H1 (cell line): ENCODE results near the gene CENPX. TPM values are rescaled to one million over a fixed set of nuclear protein-coding genes. Genes with fewer than 3 reads are reported as not detected.

ENCODE experiments used
- CTCF ChIA-PET: fragments of 300-600 bp; sonication (Branson Sonifier 250); formaldehyde crosslinking; loops from one replicate; lab custom pipeline; 2021; ENCODE audit not compliant: partially characterized antibody; lab: Charles Lee
- POLR2A ChIA-PET: fragments of 300-600 bp; sonication (Branson Sonifier 250); formaldehyde crosslinking; loops from one replicate; lab custom pipeline; 2021; ENCODE audit warnings: inconsistent platforms; ENCODE audit not compliant: partially characterized antibody; lab: Charles Lee
- DNase-seq, 2 experiments: peaks; one replicate each; pipeline versions ENCODE4 v3.0.0 to v3.0.0-alpha.2; 2010 to 2022; ENCODE audit warnings: low spot score in 2 of 2, low read depth in 1 of 2, mixed read lengths in 1 of 2
- FAIRE-seq: peaks from 2 replicates; lab custom pipeline; 2011; peaks lifted over from hg19 to GRCh38; lab: Jason Lieb, UNC
- H2AFZ ChIP-seq: 2 replicates; pipeline ENCODE4 v1.8.1; 2012; ENCODE audit warnings: low read length, inconsistent platforms
- H2AK5ac ChIP-seq: 2 replicates; pipeline ENCODE4 v1.6.1; 2013; ENCODE audit warnings: low read depth, low read length
- H2BK120ac ChIP-seq: replicated peaks from 2 replicates; pipeline ENCODE3; 2013; ENCODE audit warnings: low read depth, low read length, inconsistent platforms
- H2BK12ac ChIP-seq: 2 replicates; pipeline ENCODE4 v1.6.1; 2013; ENCODE audit warnings: low read depth, low read length
- H2BK15ac ChIP-seq: 2 replicates; pipeline ENCODE4 v1.6.1; 2013; ENCODE audit warnings: low read length
- H2BK20ac ChIP-seq: 2 replicates; pipeline ENCODE4 v1.6.1; 2013; ENCODE audit warnings: low read length
- H2BK5ac ChIP-seq: 2 replicates; pipeline ENCODE4 v1.6.1; 2013; ENCODE audit warnings: low read depth, low read length
- H3K14ac ChIP-seq: 2 replicates; pipeline ENCODE4 v1.6.1; 2013; ENCODE audit warnings: inconsistent platforms; ENCODE audit not compliant: insufficient read length
- H3K18ac ChIP-seq: 2 replicates; pipeline ENCODE4 v1.6.1; 2013; ENCODE audit warnings: low read length; ENCODE audit errors: extremely low read depth
- H3K23ac ChIP-seq: 2 replicates; pipeline ENCODE4 v1.6.1; 2013; ENCODE audit warnings: inconsistent platforms; ENCODE audit not compliant: insufficient read length
- H3K23me2 ChIP-seq: 2 replicates; pipeline ENCODE4 v1.6.1; 2013; ENCODE audit warnings: low read depth, low read length
- H3K27ac ChIP-seq: 2 replicates; pipeline ENCODE4 v1.6.1; 2011; ENCODE audit warnings: low read depth, low read length, inconsistent platforms
- H3K27me3 ChIP-seq, 4 experiments: replicated peaks in 1 of 4; 1 replicate in 1 of 4; 2 replicates in 3 of 4; pipeline versions ENCODE4 v1.6.1 to v1.8.1; 2011 to 2013; ENCODE audit warnings: low read length in 3 of 4, mild to moderate bottlenecking in 3 of 4, inconsistent platforms in 2 of 4, mixed read lengths in 2 of 4, moderate library complexity in 1 of 4; ENCODE audit not compliant: control insufficient read depth in 3 of 4, insufficient read depth in 3 of 4; ENCODE audit errors: extremely low read depth in 1 of 4
- H3K36me3 ChIP-seq, 4 experiments: 2 replicates each; pipeline versions ENCODE4 v1.6.1 to v1.8.1; 2011 to 2013; ENCODE audit warnings: mild to moderate bottlenecking in 4 of 4, low read length in 3 of 4, moderate library complexity in 2 of 4, control low read depth in 1 of 4, inconsistent platforms in 1 of 4; ENCODE audit not compliant: insufficient read depth in 4 of 4, control insufficient read depth in 2 of 4
- H3K4ac ChIP-seq: replicated peaks from 2 replicates; pipeline ENCODE3; 2013; ENCODE audit warnings: low read length, low read depth, mixed read lengths, inconsistent platforms; ENCODE audit not compliant: insufficient read length
- H3K4me1 ChIP-seq, 4 experiments: replicated peaks in 1 of 4; 1 replicate in 1 of 4; 2 replicates in 3 of 4; pipeline versions ENCODE4 v1.6.1 to v1.8.1; 2011 to 2013; ENCODE audit warnings: low read length in 3 of 4, inconsistent platforms in 2 of 4, mixed read lengths in 1 of 4; ENCODE audit not compliant: insufficient read depth in 4 of 4, control insufficient read depth in 3 of 4
- H3K4me2 ChIP-seq, 2 experiments: 2 replicates each; pipeline versions ENCODE4 v1.6.1 to v1.8.1; 2011 to 2013; ENCODE audit warnings: low read depth in 2 of 2, low read length in 2 of 2, control low read depth in 1 of 2, inconsistent platforms in 1 of 2, mild to moderate bottlenecking in 1 of 2; ENCODE audit not compliant: insufficient read depth in 1 of 2
- H3K4me3 ChIP-seq, 4 experiments: fragments of 200-600, 300-600 bp in 1 of 4; sonication (generic), shearing (Covaris generic), sonication (Bioruptor Twin) in 1 of 4; 2 replicates each; pipeline versions ENCODE4 v1.5.1 to v1.8.1; 2011 to 2016; ENCODE audit warnings: low read length in 4 of 4, low read depth in 3 of 4, control low read depth in 2 of 4, inconsistent platforms in 2 of 4, mild to moderate bottlenecking in 2 of 4, mixed read lengths in 1 of 4, moderate library complexity in 1 of 4; ENCODE audit not compliant: insufficient read depth in 2 of 4; ENCODE audit errors: extremely low read depth in 1 of 4
- H3K56ac ChIP-seq: replicated peaks from 2 replicates; pipeline ENCODE3; 2013; ENCODE audit warnings: low read depth, mild to moderate bottlenecking, mixed read lengths, low read length, inconsistent platforms; ENCODE audit not compliant: insufficient read length
- H3K79me1 ChIP-seq: 2 replicates; pipeline ENCODE4 v1.6.1; 2013; ENCODE audit warnings: low read depth, low read length, control low read depth
- H3K79me2 ChIP-seq, 2 experiments: 2 replicates each; pipeline versions ENCODE4 v1.6.1 to v1.8.1; 2012 to 2013; ENCODE audit warnings: low read length in 2 of 2, mild to moderate bottlenecking in 2 of 2, inconsistent platforms in 1 of 2; ENCODE audit not compliant: insufficient read depth in 2 of 2, control insufficient read depth in 1 of 2
- H3K9ac ChIP-seq, 4 experiments: replicated peaks in 1 of 4; 1 replicate in 1 of 4; 2 replicates in 3 of 4; pipeline versions ENCODE4 v1.6.1 to v1.8.1; 2011 to 2013; ENCODE audit warnings: low read depth in 3 of 4, low read length in 3 of 4, control low read depth in 2 of 4, mild to moderate bottlenecking in 2 of 4, moderate library complexity in 2 of 4, inconsistent platforms in 1 of 4; ENCODE audit errors: extremely low read depth in 1 of 4
- H3K9me3 ChIP-seq, 2 experiments: 2 replicates each; pipeline versions ENCODE4 v1.6.1 to v1.8.1; 2012 to 2013; ENCODE audit warnings: mild to moderate bottlenecking in 2 of 2, moderate library complexity in 2 of 2, control low read depth in 1 of 2, inconsistent platforms in 1 of 2, low read depth in 1 of 2, low read length in 1 of 2, mixed read lengths in 1 of 2; ENCODE audit not compliant: insufficient read depth in 2 of 2
- H4K20me1 ChIP-seq, 2 experiments: replicated peaks in 1 of 2; 2 replicates each; pipeline versions ENCODE3 to v1.8.1; 2011 to 2013; ENCODE audit warnings: inconsistent platforms in 2 of 2, low read length in 2 of 2, mild to moderate bottlenecking in 1 of 2; ENCODE audit not compliant: insufficient read depth in 2 of 2, control insufficient read depth in 1 of 2
- H4K5ac ChIP-seq: 2 replicates; pipeline ENCODE4 v1.6.1; 2013; ENCODE audit warnings: low read length, low read depth, mixed read lengths, inconsistent platforms; ENCODE audit not compliant: insufficient read length
- H4K8ac ChIP-seq: 2 replicates; pipeline ENCODE4 v1.8.0; 2013; ENCODE audit warnings: mild to moderate bottlenecking, moderate library complexity, low read length, inconsistent platforms; ENCODE audit not compliant: insufficient read depth; ENCODE audit errors: extremely low read depth
- H4K91ac ChIP-seq: replicated peaks from 2 replicates; pipeline ENCODE3; 2013; ENCODE audit warnings: low read length, mixed read lengths, inconsistent platforms; ENCODE audit not compliant: insufficient read length
- FOSL1 ChIP-seq: IDR thresholded peaks from 2 replicates; pipeline ENCODE4 v1.6.1; 2011; ENCODE audit warnings: mild to moderate bottlenecking, low read depth, low read length, moderate library complexity; ENCODE audit not compliant: insufficient read depth
- KDM4A ChIP-seq: IDR thresholded peaks from one replicate; pipeline ENCODE4 v1.7.1; 2012; ENCODE audit warnings: low read depth, mild to moderate bottlenecking, moderate library complexity, low read length, inconsistent platforms; ENCODE audit not compliant: severe bottlenecking
- PHF8 ChIP-seq: fragments of 200-600 bp; sonication (generic); conservative IDR thresholded peaks from 2 replicates; pipeline ENCODE4 v1.7.1; 2012; ENCODE audit warnings: low read depth, mild to moderate bottlenecking, inconsistent platforms, low read length, moderate library complexity
- SIN3A ChIP-seq, 2 experiments: IDR thresholded peaks in 1 of 2; conservative IDR thresholded peaks in 1 of 2; 2 replicates each; pipeline ENCODE4 v1.6.1; 2011 to 2012; ENCODE audit warnings: low read length in 2 of 2, improper control_type of control experiment in 1 of 2, low read depth in 1 of 2, mild to moderate bottlenecking in 1 of 2
- SIRT6 ChIP-seq: IDR thresholded peaks from one replicate; pipeline ENCODE4 v1.7.1; 2012; ENCODE audit warnings: low read length, inconsistent platforms
- SIX5 ChIP-seq: IDR thresholded peaks from 2 replicates; pipeline ENCODE4 v1.6.1; 2011; ENCODE audit warnings: mild to moderate bottlenecking, low read depth, low read length
- TAF7 ChIP-seq: optimal IDR thresholded peaks from 2 replicates; pipeline ENCODE3; 2011; ENCODE audit warnings: low read depth, mild to moderate bottlenecking, inconsistent platforms, low read length, moderate library complexity, borderline replicate concordance
- WGBS, 2 experiments: shearing (Covaris generic) in 1 of 2; methylation state at CpG; one replicate each; pipeline versions ENCODE4 v1.1.6 to v1.1.7; 2013 to 2015; ENCODE audit warnings: low lambda C conversion rate in 2 of 2, mixed read lengths in 2 of 2, inconsistent platforms in 1 of 2, low coverage in 1 of 2, missing lambda C conversion rate in 1 of 2; ENCODE audit not compliant: insufficient replicate concordance in 2 of 2, insufficient coverage in 1 of 2, insufficient read length in 1 of 2; ENCODE audit errors: extremely low coverage in 1 of 2, missing lambda C conversion rate in 1 of 2; 5-methylcytosine and 5-hydroxymethylcytosine counted together
- polyA plus RNA-seq, 7 experiments: library from polyadenylated mRNA; depleted of rRNA in 3 of 7; stranded (reverse) in 5 of 7; unstranded in 2 of 7; fragments of >200 nt in 5 of 7; fragments of 200-250 nt in 2 of 7; gene quantifications; 1 replicate in 5 of 7; 2 replicates in 1 of 7; 4 replicates in 1 of 7; pipeline versions ENCODE4 v1.2.1 to v1.2.3, GENCODE V29; 2011 to 2013; ENCODE audit warnings: missing spikeins in 2 of 7, mixed read lengths in 2 of 7
- total RNA-seq: library from RNA; stranded (reverse); fragmentation: NEBNext Ultra II Directional; extraction: Animal tissue kit (Norgen Biotek cat#: 25700); gene quantifications from 2 replicates; pipeline ENCODE4 v1.2.1, GENCODE V29; 2021
- TF ChIP-seq, protein P1 (sequence below): IDR thresholded peaks from 2 replicates; pipeline ENCODE4 v1.6.1; 2012; ENCODE audit warnings: low read length, inconsistent platforms

Gene CENPX
- total and polyA plus RNA-seq, 2 of the 8 experiments (the other 6 are each of a cell fraction or from before 2014, with no cell fraction given), result 116 to 122 TPM

DNA sequence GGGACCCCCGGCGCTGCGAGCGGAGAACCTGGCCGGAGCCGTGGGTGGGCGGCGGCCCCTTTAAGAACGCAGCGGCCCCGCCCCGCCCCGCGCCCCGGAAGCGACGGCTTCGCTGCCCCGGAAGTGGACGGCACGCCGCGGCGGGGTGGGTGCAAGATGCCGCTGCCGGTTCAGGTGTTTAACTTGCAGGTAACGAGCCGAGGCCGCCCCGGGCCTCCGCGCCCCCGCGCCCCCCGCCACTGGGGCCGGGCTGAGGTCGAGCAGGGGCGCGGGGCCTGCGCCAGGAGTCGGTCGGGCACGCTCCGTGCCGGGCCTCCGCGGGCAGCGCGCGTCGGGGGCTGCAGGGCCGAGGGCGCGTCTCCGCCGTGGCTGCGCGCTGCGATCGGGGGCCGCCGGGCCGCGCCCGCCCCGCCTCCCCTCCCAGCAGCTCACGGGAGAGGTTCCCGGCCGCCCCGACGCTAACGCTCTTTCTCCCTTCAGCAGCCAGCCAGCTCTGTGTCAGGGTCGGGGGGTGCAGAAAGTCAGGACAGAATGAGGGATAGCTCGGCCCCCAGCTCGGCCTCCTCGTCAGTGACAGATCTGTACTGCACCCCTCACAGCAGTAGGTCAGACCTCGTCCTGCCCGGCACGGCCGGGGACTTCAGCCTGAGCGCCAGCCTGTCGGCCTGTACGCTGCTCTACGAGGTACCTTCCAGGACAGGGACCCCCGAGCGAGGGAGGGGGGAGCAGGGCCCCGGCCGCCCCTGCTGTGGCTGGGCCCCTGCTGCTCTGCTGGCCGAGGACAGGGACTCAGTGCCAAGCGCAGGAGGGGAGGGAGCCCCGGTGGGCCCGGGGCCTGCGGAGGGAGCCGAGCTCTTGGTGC lies 29.3 kb upstream of the CENPX start, which contains the start of the genes GPS1 and RFNG:
Gene GPS1, plus strand, starts transcription at position 123 of the 862 bp plus-strand sequence. Its CDS starts 34 bp downstream, at position 157.
Gene RFNG, minus strand, starts transcription at position 36 of the 862 bp plus-strand sequence. CDS start 45 bp downstream, outside the sequence.
- Histone ChIP-seq H3K79me1 (peaks cover 6% of the 10 kb centered on the region; the same call in 1 of the 2 replicates), H2BK120ac (no peak within 1 kb of the TSS), H3K4me3 (peak within 1 kb of the TSS; percentile 72 to 94 (median 86)), H3K4me1 (peaks cover 0 to 11% (median 6%) of the 10 kb centered on the region in 4 experiments; a peak in 5 of 7 replicates), H2BK20ac (no peak within 1 kb of the TSS), H2BK12ac (no peak within 1 kb of the TSS), H3K23me2 (peaks cover 6% of the 10 kb centered on the region; the same call in 1 of the 2 replicates), H4K5ac (peak within 1 kb of the TSS; percentile 24), H3K18ac (peak within 1 kb of the TSS; percentile 60), H3K79me2 (peaks cover 0 to 12% of the 10 kb centered on the region in 2 experiments; a peak in 1 of 4 replicates), H3K27ac (no peak within 1 kb of the TSS), H3K23ac (no peak within 1 kb of the TSS), H4K91ac (peak within 1 kb of the TSS; percentile 25), H4K8ac (peak within 1 kb of the TSS; percentile 51), H2AK5ac (no peak within 1 kb of the TSS), H3K4me2 (peak within 1 kb of the TSS; percentile 77 to 97), H3K56ac (peak within 1 kb of the TSS; percentile 46), H3K14ac (no peak within 1 kb of the TSS), H3K36me3 (peaks cover 5 to 34% (median 16%) of the 10 kb centered on the region in 4 experiments), H2AFZ (no peak within 1 kb of the TSS), H3K27me3 (no peaks in the 10 kb centered on the region; a peak in 1 of 7 replicates), H3K4ac (peak within 1 kb of the TSS; percentile 21), H3K9ac (peak within 1 kb of the TSS; percentile 38 to 62 (median 50); a peak in 5 of 7 replicates), H2BK15ac (no peak within 1 kb of the TSS), H3K9me3 (no peaks in the 10 kb centered on the region), H2BK5ac (no peak within 1 kb of the TSS), H4K20me1 (peaks cover 4 to 18% of the 10 kb centered on the region in 2 experiments)
- peak in 1 of 2 experiments; percentile 86 for DNase-seq
- ChIA-PET POLR2A (interaction anchor here (1.0 to 13.2 kb wide), 13 partner anchors 9 to 44 kb away, joined by 3 to 161 read pairs (median 4); partner anchors contain the start of genes DCXR, DUS1L and RAC3), CTCF (interaction anchor here (0.6 to 5.4 kb wide), 5 partner anchors 9 to 53 kb away, joined by 3 to 40 read pairs (median 4); partner anchors contain the start of genes DCXR and RAC3)
- FAIRE-seq, result no peak
- 4% methylated on average over 21 of the region's 94 CpGs; no CpG with 5 or more reads in 1 of the 2 experiments for WGBS, 2 experiments
- TF ChIP-seq SIRT6 (no peak), KDM4A (peak; percentile 38), SIN3A (conservative IDR thresholded peaks at IDR 0.05 in 1 of 2, IDR thresholded peaks at IDR 0.05 in 1 of 2; ENCODE audit: low read depth in 1 of 2, low read length in 2 of 2) (peak in 1 of 2 experiments; percentile 62; a peak in 2 of 4 replicates), TAF7 (no peak), FOSL1 (no peak), PHF8 (peak; percentile 54; the same call in 1 of the 2 replicates), SIX5 (no peak)
- TF ChIP-seq, protein P1, sequence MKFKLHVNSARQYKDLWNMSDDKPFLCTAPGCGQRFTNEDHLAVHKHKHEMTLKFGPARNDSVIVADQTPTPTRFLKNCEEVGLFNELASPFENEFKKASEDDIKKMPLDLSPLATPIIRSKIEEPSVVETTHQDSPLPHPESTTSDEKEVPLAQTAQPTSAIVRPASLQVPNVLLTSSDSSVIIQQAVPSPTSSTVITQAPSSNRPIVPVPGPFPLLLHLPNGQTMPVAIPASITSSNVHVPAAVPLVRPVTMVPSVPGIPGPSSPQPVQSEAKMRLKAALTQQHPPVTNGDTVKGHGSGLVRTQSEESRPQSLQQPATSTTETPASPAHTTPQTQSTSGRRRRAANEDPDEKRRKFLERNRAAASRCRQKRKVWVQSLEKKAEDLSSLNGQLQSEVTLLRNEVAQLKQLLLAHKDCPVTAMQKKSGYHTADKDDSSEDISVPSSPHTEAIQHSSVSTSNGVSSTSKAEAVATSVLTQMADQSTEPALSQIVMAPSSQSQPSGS, result no peak
